ENCODE results near the gene FHL5.

DNA sequence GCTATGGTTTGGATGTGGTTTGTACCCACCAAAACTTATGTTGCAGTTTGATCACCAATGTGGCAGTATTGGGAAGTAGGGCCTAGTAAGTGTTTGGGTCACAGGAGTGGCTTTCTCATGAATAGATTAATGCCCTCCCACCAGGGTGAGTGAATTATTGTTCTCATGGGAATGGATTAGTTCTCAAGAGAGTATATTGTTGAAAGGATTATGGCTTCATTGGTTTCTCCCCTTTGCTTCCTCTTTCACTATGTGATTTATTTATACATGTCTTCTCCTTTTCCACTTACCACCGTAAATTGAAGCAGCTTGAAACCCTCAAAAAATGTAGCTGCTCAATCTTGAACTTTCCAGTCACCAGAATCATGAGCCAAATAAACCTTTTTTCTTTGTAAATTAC lies 30.5 kb upstream of the FHL5 start:
- TF ChIP-seq, protein P1, sequence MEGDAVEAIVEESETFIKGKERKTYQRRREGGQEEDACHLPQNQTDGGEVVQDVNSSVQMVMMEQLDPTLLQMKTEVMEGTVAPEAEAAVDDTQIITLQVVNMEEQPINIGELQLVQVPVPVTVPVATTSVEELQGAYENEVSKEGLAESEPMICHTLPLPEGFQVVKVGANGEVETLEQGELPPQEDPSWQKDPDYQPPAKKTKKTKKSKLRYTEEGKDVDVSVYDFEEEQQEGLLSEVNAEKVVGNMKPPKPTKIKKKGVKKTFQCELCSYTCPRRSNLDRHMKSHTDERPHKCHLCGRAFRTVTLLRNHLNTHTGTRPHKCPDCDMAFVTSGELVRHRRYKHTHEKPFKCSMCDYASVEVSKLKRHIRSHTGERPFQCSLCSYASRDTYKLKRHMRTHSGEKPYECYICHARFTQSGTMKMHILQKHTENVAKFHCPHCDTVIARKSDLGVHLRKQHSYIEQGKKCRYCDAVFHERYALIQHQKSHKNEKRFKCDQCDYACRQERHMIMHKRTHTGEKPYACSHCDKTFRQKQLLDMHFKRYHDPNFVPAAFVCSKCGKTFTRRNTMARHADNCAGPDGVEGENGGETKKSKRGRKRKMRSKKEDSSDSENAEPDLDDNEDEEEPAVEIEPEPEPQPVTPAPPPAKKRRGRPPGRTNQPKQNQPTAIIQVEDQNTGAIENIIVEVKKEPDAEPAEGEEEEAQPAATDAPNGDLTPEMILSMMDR (IDR thresholded peaks at IDR 0.05): no peak
- no peak for TF ChIP-seq POLR2A (IDR thresholded peaks at IDR 0.05)

All from testis (tissue), 2 donors.